HCT116 (cell line): ENCODE data around the gene SLC6A11. TPM values are rescaled to one million over a fixed set of nuclear protein-coding genes. Genes with fewer than 3 reads are reported as not detected.

ENCODE experiments used
- ATAC-seq: fragments of 200-7000 bp; cut with Tn5 transposase; 2 replicates; pipeline ENCODE4 v1.9.1; 2020; ENCODE audit warnings: mild to moderate bottlenecking, moderate library complexity
- BruUV-seq: library from RNA; stranded (reverse); fragments of 400-500 nt; replicated peaks from 2 replicates; lab custom pipeline; 2021; lab: Mats Ljungman, UMichigan
- CTCF ChIA-PET: fragments of 300-600 bp; sonication (Branson Sonifier 250); formaldehyde crosslinking; loops from one replicate; lab custom pipeline; 2021; ENCODE audit warnings: antibody characterized with exemption; lab: Charles Lee
- POLR2A ChIA-PET: fragments of 300-600, 350-600 bp; sonication (Branson Sonifier 250); formaldehyde crosslinking; loops from one replicate; lab custom pipeline; 2021; ENCODE audit warnings: antibody characterized with exemption; lab: Charles Lee
- RAD21 ChIA-PET, 2 experiments: fragments of 300-600 bp; sonication (Branson Sonifier 250); formaldehyde crosslinking; loops; one replicate each; lab custom pipeline; 2023; ENCODE audit warnings: low total read pairs in 2 of 2; ENCODE audit not compliant: uncharacterized antibody in 2 of 2, unreplicated experiment in 2 of 2, low non-redundant PET in 1 of 2; lab: Charles Lee
- DNase-seq: peaks from one replicate; pipeline ENCODE4 v3.0.0-alpha.2; 2010; ENCODE audit warnings: low read depth, low spot score
- H2AFZ ChIP-seq: fragments of 200-600 bp; shearing (Covaris generic), sonication (generic); 2 replicates; pipeline ENCODE4 v1.6.1; 2017; ENCODE audit warnings: low read depth, mixed run types, mixed read lengths, antibody characterized with exemption, low read length; ENCODE audit not compliant: poor library complexity, severe bottlenecking
- H3K27ac ChIP-seq: 2 replicates; pipeline ENCODE4 v1.5.1; 2012; ENCODE audit warnings: low read depth, low read length
- H3K27me3 ChIP-seq: fragments of 200-600 bp; sonication (generic); 2 replicates; pipeline ENCODE4 v1.6.1; 2016; ENCODE audit warnings: mixed run types, low read length, mixed read lengths; ENCODE audit not compliant: insufficient read depth
- H3K36me3 ChIP-seq, 2 experiments: fragments of 200-500 bp in 1 of 2; fragments of 200-600 bp in 1 of 2; sonication (Bioruptor generic) in 1 of 2; sonication (generic) in 1 of 2; 2 replicates each; pipeline versions ENCODE4 v1.5.1 to v1.6.1; 2014 to 2016; ENCODE audit warnings: low read length in 2 of 2, inconsistent platforms in 1 of 2, mixed read lengths in 1 of 2, mixed run types in 1 of 2; ENCODE audit not compliant: insufficient read depth in 2 of 2, control insufficient read depth in 1 of 2
- H3K4me1 ChIP-seq, 2 experiments: fragments of 200-600 bp in 1 of 2; sonication (generic) in 1 of 2; 2 replicates each; pipeline versions ENCODE4 v1.5.1 to v1.6.1; 2012 to 2017; ENCODE audit warnings: low read length in 2 of 2, inconsistent platforms in 1 of 2, mild to moderate bottlenecking in 1 of 2, mixed read lengths in 1 of 2, mixed run types in 1 of 2, moderate library complexity in 1 of 2; ENCODE audit not compliant: insufficient read depth in 2 of 2, control insufficient read depth in 1 of 2
- H3K4me2 ChIP-seq: fragments of 200-600 bp; sonication (generic); 2 replicates; pipeline ENCODE4 v1.6.1; 2017; ENCODE audit warnings: mixed run types, low read length, mixed read lengths
- H3K4me3 ChIP-seq, 2 experiments: fragments of 200-600 bp in 1 of 2; sonication (generic) in 1 of 2; replicated peaks in 1 of 2; 2 replicates each; pipeline ENCODE4 v1.5.1; 2011 to 2016; ENCODE audit warnings: low read length in 2 of 2, control low read depth in 1 of 2, low read depth in 1 of 2, mild to moderate bottlenecking in 1 of 2, mixed read lengths in 1 of 2, mixed run types in 1 of 2
- H3K79me2 ChIP-seq: fragments of 200-600 bp; sonication (generic); 2 replicates; pipeline ENCODE4 v1.6.1; 2017; ENCODE audit warnings: mild to moderate bottlenecking, mixed run types, low read length, moderate library complexity, mixed read lengths; ENCODE audit not compliant: insufficient read depth
- H3K9ac ChIP-seq: fragments of 200-600 bp; sonication (generic); 2 replicates; pipeline ENCODE4 v1.6.1; 2016; ENCODE audit warnings: low read length, mixed read lengths
- H3K9me2 ChIP-seq: fragments of 200-600 bp; sonication (generic), shearing (Covaris generic); 2 replicates; pipeline ENCODE4 v1.6.1; 2017; ENCODE audit warnings: mixed run types, mild to moderate bottlenecking, moderate library complexity; ENCODE audit not compliant: insufficient read depth
- H3K9me3 ChIP-seq, 2 experiments: fragments of 200-500 bp in 1 of 2; fragments of 200-600 bp in 1 of 2; sonication (Bioruptor generic) in 1 of 2; sonication (generic) in 1 of 2; 2 replicates each; pipeline ENCODE4 v1.6.1; 2014 to 2017; ENCODE audit warnings: low read length in 2 of 2, mixed read lengths in 2 of 2, inconsistent platforms in 1 of 2, low read depth in 1 of 2, mild to moderate bottlenecking in 1 of 2, mixed run types in 1 of 2, moderate library complexity in 1 of 2; ENCODE audit not compliant: control insufficient read depth in 1 of 2, insufficient read depth in 1 of 2
- H4K20me1 ChIP-seq: fragments of 200-600 bp; sonication (generic), shearing (Covaris generic); 2 replicates; pipeline ENCODE4 v1.6.1; 2017; ENCODE audit warnings: mixed run types, mild to moderate bottlenecking, moderate library complexity; ENCODE audit not compliant: insufficient read depth
- ATF3 ChIP-seq: IDR thresholded peaks from 2 replicates; pipeline ENCODE4 v1.6.1; 2012
- CBX3 ChIP-seq: IDR thresholded peaks from 2 replicates; pipeline ENCODE4 v1.6.1; 2012; ENCODE audit warnings: low read depth
- CTCF ChIP-seq, 3 experiments: fragments of 200-600 bp in 1 of 3; sonication (generic) in 1 of 3; IDR thresholded peaks in 2 of 3; conservative IDR thresholded peaks in 1 of 3; 2 replicates each; pipeline ENCODE4 v1.5.1; 2012 to 2017; ENCODE audit warnings: low read depth in 2 of 3, low read length in 2 of 3, antibody characterized with exemption in 1 of 3, borderline replicate concordance in 1 of 3, control low read depth in 1 of 3, mild to moderate bottlenecking in 1 of 3, mixed read lengths in 1 of 3, mixed run types in 1 of 3, moderate library complexity in 1 of 3; ENCODE audit not compliant: insufficient read depth in 1 of 3
- EGR1 ChIP-seq: IDR thresholded peaks from 2 replicates; pipeline ENCODE4 v1.6.1; 2012; ENCODE audit warnings: low read depth
- ELF1 ChIP-seq: IDR thresholded peaks from 2 replicates; pipeline ENCODE4 v1.6.1; 2012; ENCODE audit warnings: low read depth, borderline replicate concordance
- EZH2 ChIP-seq: fragments of 200-600 bp; sonication (generic); IDR thresholded peaks from 2 replicates; pipeline ENCODE4 v1.6.1; 2017; ENCODE audit warnings: antibody characterized with exemption, mixed run types
- EZH2phosphoT487 ChIP-seq: fragments of 200-600 bp; IDR thresholded peaks from 2 replicates; pipeline ENCODE4 v1.6.1; 2018; ENCODE audit warnings: antibody characterized with exemption, borderline replicate concordance
- FOSL1 ChIP-seq: IDR thresholded peaks from 2 replicates; pipeline ENCODE4 v1.6.1; 2012; ENCODE audit warnings: low read depth
- JUND ChIP-seq: IDR thresholded peaks from 2 replicates; pipeline ENCODE4 v1.6.1; 2012
- POLR2A ChIP-seq: IDR thresholded peaks from 2 replicates; pipeline ENCODE4 v1.7.0; 2011; ENCODE audit warnings: borderline replicate concordance; ENCODE audit not compliant: insufficient read depth, insufficient read length; ENCODE audit errors: extremely low read depth
- POLR2AphosphoS5 ChIP-seq: IDR thresholded peaks from 2 replicates; pipeline ENCODE4 v1.6.1; 2011; ENCODE audit warnings: mild to moderate bottlenecking, low read depth, low read length, moderate library complexity
- RAD21 ChIP-seq: IDR thresholded peaks from 2 replicates; pipeline ENCODE4 v1.6.1; 2012; ENCODE audit warnings: low read depth, mild to moderate bottlenecking
- SP1 ChIP-seq: IDR thresholded peaks from 2 replicates; pipeline ENCODE4 v1.6.1; 2012; ENCODE audit warnings: low read depth
- SRF ChIP-seq: IDR thresholded peaks from 2 replicates; pipeline ENCODE4 v1.6.1; 2012; ENCODE audit warnings: low read depth
- YY1 ChIP-seq: IDR thresholded peaks from 2 replicates; pipeline ENCODE4 v1.6.1; 2011; ENCODE audit warnings: low read length, low read depth, moderate library complexity, mild to moderate bottlenecking; ENCODE audit not compliant: insufficient replicate concordance; ENCODE audit errors: extremely low read depth
- ZNF274 ChIP-seq: fragments of 200-500 bp; sonication (Bioruptor generic); IDR thresholded peaks from 2 replicates; pipeline ENCODE4 v1.6.1; 2014; ENCODE audit warnings: mild to moderate bottlenecking, low read depth, low read length, inconsistent platforms
- intact Hi-C: fragments of 100-400 bp; cut with micrococcal nuclease; formaldehyde crosslinking; loops from 2 replicates; pipeline ENCODE4 v1.10.0; 2022
- total RNA-seq: library from RNA; stranded (reverse); gene quantifications from one replicate; pipeline ENCODE4 v1.2.1, GENCODE V29; 2021; ENCODE audit not compliant: unreplicated experiment
- TF ChIP-seq, protein P1 (sequence below): IDR thresholded peaks from 2 replicates; pipeline ENCODE4 v1.6.1; 2012; ENCODE audit warnings: low read depth
- TF ChIP-seq, protein P2 (sequence below): IDR thresholded peaks from 2 replicates; pipeline ENCODE4 v1.6.1; 2012

SLC6A11 gene
- total RNA-seq, 1 experiment from 2014 or later, result not detected

- Histone ChIP-seq H3K27ac (no peak overlapping the region), H3K27me3 (peaks cover 45% of the 10 kb centered on the region), H3K4me1 (peaks cover 0 to 5% of the 10 kb centered on the region in 2 experiments; a peak in 1 of 4 replicates), H4K20me1 (no peaks in the 10 kb centered on the region), H3K4me3 (no peak overlapping the region), H2AFZ (no peak overlapping the region), H3K4me2 (no peak overlapping the region), H3K36me3 (no peaks in the 10 kb centered on the region), H3K79me2 (no peaks in the 10 kb centered on the region), H3K9me2 (no peaks in the 10 kb centered on the region), H3K9ac (no peak overlapping the region), H3K9me3 (no peaks in the 10 kb centered on the region)
- TF ChIP-seq YY1 (no peak), ELF1 (no peak), SP1 (no peak), POLR2AphosphoS5 (no peak), ATF3 (no peak), CBX3 (no peak), ZNF274 (no peak), CTCF (IDR thresholded peaks at IDR 0.05 in 2 of 3, conservative IDR thresholded peaks at IDR 0.05 in 1 of 3; ENCODE audit: borderline replicate concordance in 1 of 3, insufficient read depth in 1 of 3, low read depth in 2 of 3, low read length in 2 of 3) (no peak), EZH2phosphoT487 (no peak), SRF (no peak), POLR2A (no peak), FOSL1 (no peak), JUND (no peak), EGR1 (no peak), EZH2 (no peak), RAD21 (no peak)
- TF ChIP-seq, protein P1, sequence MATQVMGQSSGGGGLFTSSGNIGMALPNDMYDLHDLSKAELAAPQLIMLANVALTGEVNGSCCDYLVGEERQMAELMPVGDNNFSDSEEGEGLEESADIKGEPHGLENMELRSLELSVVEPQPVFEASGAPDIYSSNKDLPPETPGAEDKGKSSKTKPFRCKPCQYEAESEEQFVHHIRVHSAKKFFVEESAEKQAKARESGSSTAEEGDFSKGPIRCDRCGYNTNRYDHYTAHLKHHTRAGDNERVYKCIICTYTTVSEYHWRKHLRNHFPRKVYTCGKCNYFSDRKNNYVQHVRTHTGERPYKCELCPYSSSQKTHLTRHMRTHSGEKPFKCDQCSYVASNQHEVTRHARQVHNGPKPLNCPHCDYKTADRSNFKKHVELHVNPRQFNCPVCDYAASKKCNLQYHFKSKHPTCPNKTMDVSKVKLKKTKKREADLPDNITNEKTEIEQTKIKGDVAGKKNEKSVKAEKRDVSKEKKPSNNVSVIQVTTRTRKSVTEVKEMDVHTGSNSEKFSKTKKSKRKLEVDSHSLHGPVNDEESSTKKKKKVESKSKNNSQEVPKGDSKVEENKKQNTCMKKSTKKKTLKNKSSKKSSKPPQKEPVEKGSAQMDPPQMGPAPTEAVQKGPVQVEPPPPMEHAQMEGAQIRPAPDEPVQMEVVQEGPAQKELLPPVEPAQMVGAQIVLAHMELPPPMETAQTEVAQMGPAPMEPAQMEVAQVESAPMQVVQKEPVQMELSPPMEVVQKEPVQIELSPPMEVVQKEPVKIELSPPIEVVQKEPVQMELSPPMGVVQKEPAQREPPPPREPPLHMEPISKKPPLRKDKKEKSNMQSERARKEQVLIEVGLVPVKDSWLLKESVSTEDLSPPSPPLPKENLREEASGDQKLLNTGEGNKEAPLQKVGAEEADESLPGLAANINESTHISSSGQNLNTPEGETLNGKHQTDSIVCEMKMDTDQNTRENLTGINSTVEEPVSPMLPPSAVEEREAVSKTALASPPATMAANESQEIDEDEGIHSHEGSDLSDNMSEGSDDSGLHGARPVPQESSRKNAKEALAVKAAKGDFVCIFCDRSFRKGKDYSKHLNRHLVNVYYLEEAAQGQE, result no peak
- TF ChIP-seq, protein P2, sequence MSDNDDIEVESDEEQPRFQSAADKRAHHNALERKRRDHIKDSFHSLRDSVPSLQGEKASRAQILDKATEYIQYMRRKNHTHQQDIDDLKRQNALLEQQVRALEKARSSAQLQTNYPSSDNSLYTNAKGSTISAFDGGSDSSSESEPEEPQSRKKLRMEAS, result no peak
- ChIA-PET POLR2A (no interaction called here), CTCF (interaction anchor here (1.0 kb wide), 1 partner anchor 8 kb away, joined by 3 read pairs; no protein-coding TSS in a partner anchor), RAD21 (no interaction called here)
- BruUV-seq, result no TSS peak
- intact Hi-C loops, result no loop called here
- DNase-seq, result no peak
- no peak for ATAC-seq
These were observed 138.7 kb downstream of the SLC6A11 start for GRCh38 chr3:10954740-10955139.
